Caki2 (cell line): Measurements from ENCODE around the gene CHSY1. TPM values are rescaled to one million over a fixed set of nuclear protein-coding genes. Genes with fewer than 3 reads are reported as not detected.

Source experiments
- DNase-seq: peaks from one replicate; pipeline ENCODE4 v3.0.0-alpha.2; 2015; ENCODE audit warnings: low read depth
- in situ Hi-C: cut with HindIII; loops from 2 replicates; pipeline ENCODE4 v1.10.0; 2016; ENCODE audit warnings: low sequenced_read_pairs, low pct_unique_long_range_greater_than_20kb, mixed read lengths
- total RNA-seq: library from RNA; depleted of rRNA; stranded (reverse); fragments of >200 nt; shearing (Covaris generic); gene quantifications from 2 replicates; pipeline ENCODE4 v1.2.3, GENCODE V29; 2014; ENCODE audit warnings: low replicate concordance

Gene CHSY1
- total RNA-seq, 1 experiment from 2014 or later: 7.2 TPM

- in situ Hi-C loops: no loop called here
Observed at GRCh38 chr15:101272584-101272983, 20.7 kb upstream of the CHSY1 start.

GRCh38 chr15:101269479-101270223, 17.8 kb upstream of the CHSY1 start:
- no peak for DNase-seq
- in situ Hi-C loops: no loop called here

More at GRCh38 chr15:101272584-101272983, 20.7 kb upstream of the CHSY1 start:
- DNase-seq: no peak

GRCh38 chr15:101267320-101268104, 15.7 kb upstream of the CHSY1 start:
- in situ Hi-C loops: no loop called here
- no peak for DNase-seq

- DNase-seq: no peak
- in situ Hi-C loops: no loop called here
Observed at GRCh38 chr15:101266787-101267186, 14.9 kb upstream of the CHSY1 start.

GRCh38 chr15:101266034-101266433, 14.2 kb upstream of the CHSY1 start:
- in situ Hi-C loops: no loop called here

GRCh38 chr15:101264911-101265641, 13.2 kb upstream of the CHSY1 start:
- in situ Hi-C loops: no loop called here
- no peak for DNase-seq

More at GRCh38 chr15:101266034-101266433, 14.2 kb upstream of the CHSY1 start:
- no peak for DNase-seq

GRCh38 chr15:101264011-101264410, 12.2 kb upstream of the CHSY1 start:
- no peak for DNase-seq
- in situ Hi-C loops: no loop called here

GRCh38 chr15:101262551-101262950, 10.7 kb upstream of the CHSY1 start:
- in situ Hi-C loops: no loop called here
- no peak for DNase-seq

GRCh38 chr15:101258238-101259144, 6.6 kb upstream of the CHSY1 start:
- in situ Hi-C loops: no loop called here
- DNase-seq: peak; percentile 37

- no peak for DNase-seq
- in situ Hi-C loops: no loop called here
Observed at GRCh38 chr15:101256757-101257156, 4.9 kb upstream of the CHSY1 start.

GRCh38 chr15:101255615-101256241, 3.9 kb upstream of the CHSY1 start:
- DNase-seq: no peak
- in situ Hi-C loops: no loop called here

GRCh38 chr15:101255051-101255395, 3.2 kb upstream of the CHSY1 start:
- in situ Hi-C loops: no loop called here
- no peak for DNase-seq

GRCh38 chr15:101254157-101255050, 2.6 kb upstream of the CHSY1 start:
- in situ Hi-C loops: no loop called here
- DNase-seq: no peak

GRCh38 chr15:101252836-101253235, 988 bp upstream of the CHSY1 start:
- DNase-seq: no peak
- in situ Hi-C loops: no loop called here

GRCh38 chr15:101250873-101251829, 697 bp downstream of the CHSY1 start:
- in situ Hi-C loops: no loop called here
- peak; percentile 34 for DNase-seq

- DNase-seq: peak; percentile 45
- in situ Hi-C loops: no loop called here
Observed at GRCh38 chr15:101250341-101250831, 1.5 kb downstream of the CHSY1 start.
